ENCODE results near the gene TJP3.

- TF ChIP-seq POLR2AphosphoS5 (IDR thresholded peaks at IDR 0.05) (no peak), CTCF (IDR thresholded peaks at IDR 0.05) (no peak), POLR2A (IDR thresholded peaks at IDR 0.05) (no peak), EP300 (IDR thresholded peaks at IDR 0.05) (no peak)
These were observed 28.6 kb upstream of the TJP3 start for GRCh38 chr19:3679581-3679980.
